RWPE2 (cell line): ENCODE measurements around the gene KLHL13.
A peak's percentile ranks its signal among the peaks of the same experiment; 100 is the strongest.
"Not testable (repeated sequence)": the region's sequence is repeated elsewhere in the genome, so short reads cannot be mapped to it uniquely, and the experiment has no call there.

Experiments
- ATAC-seq: fragments of 200-7000 bp; cut with Tn5 transposase; 3 replicates; pipeline ENCODE4 v1.9.1; 2021; ENCODE audit warnings: low read depth
- DNase-seq: peaks from one replicate; pipeline ENCODE4 v3.0.0-alpha.2; 2020; ENCODE audit warnings: low spot score
- H3K27ac ChIP-seq: fragments of 450-650 bp; 2 replicates; pipeline ENCODE4 v1.5.1; 2017; ENCODE audit warnings: mild to moderate bottlenecking; ENCODE audit not compliant: poor library complexity, severe bottlenecking
- H3K27me3 ChIP-seq: fragments of 250-450 bp; sonication (Bioruptor Pico); 2 replicates; pipeline ENCODE4 v1.5.1; 2021; ENCODE audit warnings: mild to moderate bottlenecking, moderate library complexity; ENCODE audit not compliant: insufficient read depth, poor library complexity, severe bottlenecking
- H3K36me3 ChIP-seq: fragments of 250-450 bp; sonication (Bioruptor Pico); 2 replicates; pipeline ENCODE4 v1.5.1; 2020; ENCODE audit warnings: low read depth, mild to moderate bottlenecking, moderate library complexity
- H3K4me1 ChIP-seq: fragments of 250-450 bp; sonication (Bioruptor Pico); 2 replicates; pipeline ENCODE4 v1.5.1; 2021; ENCODE audit warnings: mild to moderate bottlenecking, moderate library complexity; ENCODE audit not compliant: insufficient read depth, poor library complexity, severe bottlenecking
- H3K4me3 ChIP-seq: fragments of 250-450 bp; sonication (Bioruptor Pico); 2 replicates; pipeline ENCODE4 v1.5.1; 2021; ENCODE audit warnings: mild to moderate bottlenecking, moderate library complexity; ENCODE audit not compliant: severe bottlenecking
- H3K9me3 ChIP-seq: fragments of 250-450 bp; sonication (Bioruptor Pico); 2 replicates; pipeline ENCODE4 v1.5.1; 2021; ENCODE audit warnings: mild to moderate bottlenecking, moderate library complexity; ENCODE audit not compliant: severe bottlenecking
- TF ChIP-seq, protein P1 (sequence below): fragments of 450-650 bp; IDR thresholded peaks from one replicate; pipeline ENCODE4 v1.5.1; 2017; ENCODE audit warnings: mild to moderate bottlenecking, moderate library complexity; ENCODE audit not compliant: poor library complexity, severe bottlenecking

Gene KLHL13

GRCh38 chrX:118131336-118131735 is 14.7 kb upstream of the KLHL13 start:
- Histone ChIP-seq H3K27me3 (no peaks in the 10 kb centered on the region), H3K4me3 (no peak overlapping the region), H3K36me3 (no peaks in the 10 kb centered on the region), H3K9me3 (no peaks in the 10 kb centered on the region), H3K27ac (no peak overlapping the region), H3K4me1 (no peaks in the 10 kb centered on the region)
- no peak for DNase-seq
- no peak for ATAC-seq
- TF ChIP-seq, protein P1, sequence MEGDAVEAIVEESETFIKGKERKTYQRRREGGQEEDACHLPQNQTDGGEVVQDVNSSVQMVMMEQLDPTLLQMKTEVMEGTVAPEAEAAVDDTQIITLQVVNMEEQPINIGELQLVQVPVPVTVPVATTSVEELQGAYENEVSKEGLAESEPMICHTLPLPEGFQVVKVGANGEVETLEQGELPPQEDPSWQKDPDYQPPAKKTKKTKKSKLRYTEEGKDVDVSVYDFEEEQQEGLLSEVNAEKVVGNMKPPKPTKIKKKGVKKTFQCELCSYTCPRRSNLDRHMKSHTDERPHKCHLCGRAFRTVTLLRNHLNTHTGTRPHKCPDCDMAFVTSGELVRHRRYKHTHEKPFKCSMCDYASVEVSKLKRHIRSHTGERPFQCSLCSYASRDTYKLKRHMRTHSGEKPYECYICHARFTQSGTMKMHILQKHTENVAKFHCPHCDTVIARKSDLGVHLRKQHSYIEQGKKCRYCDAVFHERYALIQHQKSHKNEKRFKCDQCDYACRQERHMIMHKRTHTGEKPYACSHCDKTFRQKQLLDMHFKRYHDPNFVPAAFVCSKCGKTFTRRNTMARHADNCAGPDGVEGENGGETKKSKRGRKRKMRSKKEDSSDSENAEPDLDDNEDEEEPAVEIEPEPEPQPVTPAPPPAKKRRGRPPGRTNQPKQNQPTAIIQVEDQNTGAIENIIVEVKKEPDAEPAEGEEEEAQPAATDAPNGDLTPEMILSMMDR: no peak

GRCh38 chrX:118129681-118130080 is 13.1 kb upstream of the KLHL13 start:
- Histone ChIP-seq H3K27me3 (no peaks in the 10 kb centered on the region), H3K4me1 (no peaks in the 10 kb centered on the region), H3K9me3 (no peaks in the 10 kb centered on the region), H3K36me3 (no peaks in the 10 kb centered on the region), H3K4me3 (no peak overlapping the region), H3K27ac (no peak overlapping the region)
- TF ChIP-seq, protein P1: no peak
- DNase-seq: no peak
- no peak for ATAC-seq

DNA sequence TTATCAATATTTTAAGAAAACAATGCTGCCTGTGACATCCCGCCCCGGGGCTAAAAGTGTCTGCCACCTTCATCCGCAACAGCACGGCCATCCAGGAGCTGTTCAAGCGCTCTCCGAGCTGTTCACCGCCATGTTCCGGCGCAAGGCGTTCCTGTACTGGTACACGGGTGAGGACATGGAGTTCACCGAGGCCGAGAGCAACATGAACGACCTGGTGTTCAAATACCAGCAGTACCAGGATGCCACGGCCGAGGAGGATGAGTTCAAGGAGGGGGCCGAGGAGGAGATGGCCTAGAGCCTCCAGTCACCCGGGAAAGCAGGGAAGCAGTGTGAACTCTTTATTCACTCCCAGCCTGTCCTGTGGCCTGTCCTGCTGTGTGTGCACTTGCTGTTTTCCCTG is 12.1 kb upstream of the KLHL13 start:
- TF ChIP-seq, protein P1: no peak
- no peak for ATAC-seq
- Histone ChIP-seq H3K27ac (no peak overlapping the region), H3K9me3 (no peaks in the 10 kb centered on the region), H3K4me3 (no peak overlapping the region), H3K27me3 (no peaks in the 10 kb centered on the region), H3K36me3 (no peaks in the 10 kb centered on the region), H3K4me1 (no peaks in the 10 kb centered on the region)
- peak; percentile 23 for DNase-seq

DNA sequence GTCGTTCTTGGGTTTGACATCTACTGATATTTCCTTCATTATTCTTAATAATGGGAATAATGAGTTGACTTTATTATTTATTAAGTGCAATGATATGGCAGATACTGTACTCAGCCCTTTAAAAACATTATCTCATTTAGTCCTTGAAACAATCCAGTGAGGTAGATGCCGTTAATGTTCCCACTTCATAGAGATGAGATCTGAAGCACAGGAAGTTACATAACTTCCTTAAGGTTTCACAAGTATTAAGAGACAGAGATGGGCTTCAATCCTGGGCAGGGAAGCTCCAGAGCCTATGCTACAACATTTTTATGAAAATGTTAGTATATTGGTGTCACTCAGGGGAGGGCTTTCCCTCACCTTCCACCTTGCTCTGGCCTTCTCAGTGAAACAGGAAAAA is 9.7 kb upstream of the KLHL13 start:
- no peaks in the 10 kb centered on the region for H3K36me3 ChIP-seq
- TF ChIP-seq, protein P1: no peak
- H3K4me3 ChIP-seq: no peak overlapping the region
- H3K27ac ChIP-seq: no peak overlapping the region
- ATAC-seq (no peak), DNase-seq (no peak)
- H3K27me3 ChIP-seq: no peaks in the 10 kb centered on the region
- H3K4me1 ChIP-seq: no peaks in the 10 kb centered on the region
- no peaks in the 10 kb centered on the region for H3K9me3 ChIP-seq

- H3K9me3 ChIP-seq, H3K27me3 ChIP-seq, H3K4me1 ChIP-seq, DNase-seq, H3K4me3 ChIP-seq, H3K27ac ChIP-seq, H3K36me3 ChIP-seq, ATAC-seq: not testable (repeated sequence)
These were observed 7.6 kb upstream of the KLHL13 start for GRCh38 chrX:118124243-118124642.

- Histone ChIP-seq H3K36me3 (no peaks in the 10 kb centered on the region), H3K27ac (no peak overlapping the region), H3K4me3 (no peak overlapping the region), H3K4me1 (no peaks in the 10 kb centered on the region), H3K27me3 (no peaks in the 10 kb centered on the region), H3K9me3 (no peaks in the 10 kb centered on the region)
- TF ChIP-seq, protein P1: no peak
- ATAC-seq (no peak), DNase-seq (no peak)
These were observed 1.1 kb upstream of the KLHL13 start for GRCh38 chrX:118117741-118118140.
